Colon (tissue), 2 donors: ENCODE data around the gene GXYLT2.

Experiments used
- FAIRE-seq: peaks from 2 replicates; lab custom pipeline; 2012; peaks lifted over from hg19 to GRCh38; lab: Jason Lieb, UNC
- donor health status: control.
- donor health status: control.

GXYLT2 gene

DNA sequence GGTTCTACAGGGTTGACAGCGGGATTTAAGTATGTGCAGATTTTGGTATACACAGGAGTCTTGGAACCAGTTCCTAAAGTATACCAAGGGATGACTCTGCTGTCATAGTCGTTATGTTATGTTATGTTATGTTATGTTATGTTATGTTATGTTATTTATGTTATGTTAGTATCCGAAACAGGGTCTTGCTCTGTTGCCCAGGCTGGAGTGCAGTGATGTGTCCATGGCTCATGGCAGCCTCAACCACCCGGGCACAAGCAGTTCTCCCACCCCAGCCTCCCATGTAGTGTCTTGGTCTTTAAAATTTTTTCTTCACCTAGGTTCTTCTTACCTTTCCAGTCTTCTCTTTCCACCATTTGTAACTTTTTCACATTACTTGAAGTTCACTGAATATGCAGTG, 130.5 kb downstream of the GXYLT2 start:
- no peak for FAIRE-seq

DNA sequence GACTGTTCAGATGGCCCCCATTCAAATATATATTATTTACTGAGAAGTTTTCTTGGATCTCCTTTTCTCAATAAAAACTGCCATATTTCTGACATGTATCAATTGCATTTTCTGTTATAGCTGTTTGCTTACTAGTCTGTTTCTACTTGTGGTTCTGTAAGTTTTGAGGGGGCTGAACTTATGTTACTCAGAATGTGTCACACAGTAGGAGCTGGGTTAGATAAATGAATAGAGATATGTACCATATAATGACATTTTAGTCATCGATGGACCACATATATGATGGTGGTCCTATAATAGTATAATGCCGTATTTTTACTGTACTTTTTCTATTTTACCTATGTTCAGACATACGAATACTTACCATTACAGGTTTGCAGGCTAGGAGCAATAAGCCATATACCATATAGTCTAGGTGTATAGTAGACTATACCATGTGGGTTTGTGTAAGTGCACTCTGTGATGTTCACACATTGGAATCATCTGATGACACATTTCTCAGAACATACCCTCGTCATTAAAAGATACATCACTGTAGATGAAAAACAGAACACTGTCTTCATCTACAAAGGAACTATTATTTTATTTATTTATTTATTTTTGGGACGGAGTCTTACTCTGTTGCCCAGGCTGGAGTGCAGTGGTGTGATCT, 131.1 kb downstream of the GXYLT2 start:
- FAIRE-seq: no peak

DNA sequence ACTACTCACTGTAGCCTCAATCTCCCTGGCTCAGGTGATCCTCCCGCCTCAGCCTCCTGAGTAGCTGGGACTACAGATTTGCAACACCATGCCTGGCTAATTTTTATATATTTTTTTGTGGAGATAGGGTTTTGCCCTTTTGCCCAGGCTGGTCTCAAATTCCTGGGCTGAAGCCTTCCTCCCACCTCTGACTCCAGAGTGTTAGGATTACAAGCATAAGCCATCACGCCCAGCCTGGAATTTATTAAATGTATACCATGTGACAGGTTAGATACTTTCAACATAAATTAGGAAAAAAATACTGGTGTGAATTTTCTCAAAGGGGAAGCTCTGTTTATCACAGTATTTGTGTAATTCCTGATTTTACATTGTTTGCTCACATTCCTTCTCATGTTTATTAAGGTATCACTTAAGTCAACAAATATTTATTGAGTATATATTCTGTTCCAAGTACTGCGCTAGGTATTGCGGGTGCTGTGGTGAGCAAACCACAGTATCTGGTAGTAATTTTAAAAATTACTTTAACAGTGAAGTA, 133.5 kb downstream of the GXYLT2 start:
- no peak for FAIRE-seq

DNA sequence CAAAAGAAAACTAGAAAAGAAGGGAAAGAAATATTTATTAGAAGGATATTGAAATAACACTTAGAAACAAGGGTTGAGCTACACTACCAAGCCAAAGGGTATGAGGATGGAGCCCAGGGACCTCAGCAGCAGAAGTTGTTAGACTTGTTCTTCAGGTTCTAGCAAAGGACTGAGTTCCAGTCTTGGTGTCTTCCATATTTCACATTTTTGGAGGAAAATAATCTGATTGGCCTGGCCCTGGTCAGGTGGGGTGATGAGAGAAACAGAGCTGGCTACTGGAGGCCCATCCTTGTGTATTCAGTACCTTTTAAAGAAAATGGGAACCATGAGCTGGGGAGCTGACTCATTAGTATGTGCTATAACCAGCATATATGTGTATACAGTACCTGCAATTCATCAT, 137.0 kb downstream of the GXYLT2 start:
- FAIRE-seq: no peak

DNA sequence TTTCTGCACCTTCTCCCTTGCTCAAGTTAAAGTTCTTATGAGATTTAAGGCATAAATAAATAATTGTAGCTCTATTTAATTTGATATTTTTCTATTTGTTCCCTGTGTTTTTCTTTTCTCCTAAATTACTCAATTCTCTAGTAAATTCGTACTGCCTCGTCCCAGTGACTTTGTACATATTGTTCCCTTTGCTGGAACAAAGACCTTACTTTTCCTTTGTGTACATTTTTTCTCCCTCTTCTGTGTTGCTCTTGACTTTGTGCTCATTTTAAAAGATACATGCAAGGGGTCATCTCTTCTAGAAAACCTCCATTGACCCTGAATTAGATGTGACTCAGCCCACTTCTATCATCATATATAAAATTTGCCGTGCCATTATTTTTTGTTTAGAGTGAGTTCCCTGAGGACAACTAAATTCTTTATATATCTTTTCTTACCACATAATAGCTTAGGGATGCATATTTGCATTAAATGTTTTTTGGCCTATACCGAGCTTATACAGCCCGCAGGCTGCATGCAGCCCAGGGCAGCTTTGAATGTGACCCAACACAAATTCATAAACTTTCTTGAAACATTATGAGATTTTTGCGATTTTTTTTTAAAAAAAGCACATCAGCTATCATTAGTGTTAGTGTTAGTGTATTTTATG, 138.4 kb downstream of the GXYLT2 start:
- FAIRE-seq: no peak
